Activated CD8-positive, alpha-beta T cell treated with anti-CD3 and anti-CD28 coated beads for 36 hours (primary cell): ENCODE results near the gene RECQL5. TPM values are rescaled to one million over a fixed set of nuclear protein-coding genes. Genes with fewer than 3 reads are reported as not detected.

ENCODE experiments used
- ATAC-seq: fragments of 200-7000 bp; cut with Tn5 transposase; one replicate; pipeline ENCODE4 v1.10.0; 2021; ENCODE audit warnings: mild to moderate bottlenecking, moderate library complexity
- CTCF ChIA-PET: fragments of 350-600 bp; sonication (Branson Sonifier 250); formaldehyde crosslinking; loops from one replicate; lab custom pipeline; 2021; ENCODE audit warnings: antibody characterized with exemption; lab: Charles Lee
- POLR2A ChIA-PET: fragments of 350-600 bp; sonication (Branson Sonifier 250); formaldehyde crosslinking; loops from one replicate; lab custom pipeline; 2021; ENCODE audit warnings: antibody characterized with exemption; lab: Charles Lee
- DNase-seq: peaks from one replicate; pipeline ENCODE4 v3.0.0-alpha.2; 2020
- H3K27ac Mint-ChIP-seq: one replicate; pipeline ENCODE4 v1.8.0; 2021; ENCODE audit warnings: mild to moderate bottlenecking, mixed read lengths
- H3K27me3 Mint-ChIP-seq: one replicate; pipeline ENCODE4 v1.8.0; 2021; ENCODE audit warnings: mixed read lengths
- H3K36me3 Mint-ChIP-seq: one replicate; pipeline ENCODE4 v1.8.0; 2021; ENCODE audit warnings: low read depth, mixed read lengths
- H3K4me1 Mint-ChIP-seq: one replicate; pipeline ENCODE4 v1.8.0; 2021; ENCODE audit warnings: low read depth, mixed read lengths
- H3K4me3 Mint-ChIP-seq: one replicate; pipeline ENCODE4 v1.8.0; 2021; ENCODE audit warnings: mild to moderate bottlenecking, moderate library complexity, mixed read lengths
- H3K9me3 Mint-ChIP-seq: one replicate; pipeline ENCODE4 v1.8.0; 2021; ENCODE audit warnings: mixed read lengths
- intact Hi-C: fragments of 100-400 bp; cut with micrococcal nuclease; formaldehyde crosslinking; loops from one replicate; pipeline ENCODE4 v1.10.0; 2022
- total RNA-seq, 2 experiments: library from RNA; stranded (reverse); gene quantifications; one replicate each; pipeline ENCODE4 v1.2.3, GENCODE V29; 2021
- TF ChIP-seq, protein P1 (sequence below): fragments of 200-600 bp; IDR thresholded peaks from one replicate; pipeline ENCODE4 v1.8.0; 2022; ENCODE audit warnings: antibody characterized with exemption, mild to moderate bottlenecking

RECQL5 gene
- total RNA-seq, 2 experiments from 2014 or later: 33.3 to 34.2 TPM

DNA sequence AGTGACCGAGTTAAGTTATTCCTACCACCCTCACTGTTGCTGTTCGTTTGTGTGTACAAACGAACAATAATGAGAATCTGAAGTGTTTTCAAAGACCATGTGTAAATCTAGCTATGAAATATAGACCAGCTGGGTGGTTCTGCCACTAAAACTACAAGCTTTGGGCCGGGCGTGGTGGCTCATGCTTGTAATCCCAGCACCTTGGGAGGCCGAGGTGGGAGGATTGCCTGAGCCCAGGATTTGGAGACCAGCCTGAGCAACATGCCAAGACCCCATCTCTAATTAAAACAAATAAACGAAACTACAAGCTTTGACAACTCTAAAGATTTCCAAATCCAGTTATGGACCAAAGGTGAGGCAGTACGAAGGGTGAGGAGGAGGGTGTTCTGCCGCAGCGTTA, 973 bp downstream of the RECQL5 start:
- ChIA-PET POLR2A (interaction anchor here (0.9 to 2.9 kb wide), 10 partner anchors 9 to 210 kb away, joined by 3 to 17 read pairs (median 5); partner anchors contain the start of genes SMIM5 and TMEM94), CTCF (interaction anchor here (1.3 to 4.6 kb wide), 6 partner anchors 8 to 88 kb away, joined by 4 to 23 read pairs (median 11); partner anchors contain the start of gene SMIM5)
- ATAC-seq (no peak), DNase-seq (no peak)
- peaks cover 33% of the 10 kb centered on the region for H3K4me1 Mint-ChIP-seq
- H3K4me3 Mint-ChIP-seq: no peak overlapping the region
- no peaks in the 10 kb centered on the region for H3K27me3 Mint-ChIP-seq
- no peaks in the 10 kb centered on the region for H3K9me3 Mint-ChIP-seq
- peaks cover 28% of the 10 kb centered on the region for H3K36me3 Mint-ChIP-seq
- peak overlapping the region; percentile 63 for H3K27ac Mint-ChIP-seq
- intact Hi-C loops: no loop called here
- TF ChIP-seq, protein P1, sequence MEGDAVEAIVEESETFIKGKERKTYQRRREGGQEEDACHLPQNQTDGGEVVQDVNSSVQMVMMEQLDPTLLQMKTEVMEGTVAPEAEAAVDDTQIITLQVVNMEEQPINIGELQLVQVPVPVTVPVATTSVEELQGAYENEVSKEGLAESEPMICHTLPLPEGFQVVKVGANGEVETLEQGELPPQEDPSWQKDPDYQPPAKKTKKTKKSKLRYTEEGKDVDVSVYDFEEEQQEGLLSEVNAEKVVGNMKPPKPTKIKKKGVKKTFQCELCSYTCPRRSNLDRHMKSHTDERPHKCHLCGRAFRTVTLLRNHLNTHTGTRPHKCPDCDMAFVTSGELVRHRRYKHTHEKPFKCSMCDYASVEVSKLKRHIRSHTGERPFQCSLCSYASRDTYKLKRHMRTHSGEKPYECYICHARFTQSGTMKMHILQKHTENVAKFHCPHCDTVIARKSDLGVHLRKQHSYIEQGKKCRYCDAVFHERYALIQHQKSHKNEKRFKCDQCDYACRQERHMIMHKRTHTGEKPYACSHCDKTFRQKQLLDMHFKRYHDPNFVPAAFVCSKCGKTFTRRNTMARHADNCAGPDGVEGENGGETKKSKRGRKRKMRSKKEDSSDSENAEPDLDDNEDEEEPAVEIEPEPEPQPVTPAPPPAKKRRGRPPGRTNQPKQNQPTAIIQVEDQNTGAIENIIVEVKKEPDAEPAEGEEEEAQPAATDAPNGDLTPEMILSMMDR: no peak

DNA sequence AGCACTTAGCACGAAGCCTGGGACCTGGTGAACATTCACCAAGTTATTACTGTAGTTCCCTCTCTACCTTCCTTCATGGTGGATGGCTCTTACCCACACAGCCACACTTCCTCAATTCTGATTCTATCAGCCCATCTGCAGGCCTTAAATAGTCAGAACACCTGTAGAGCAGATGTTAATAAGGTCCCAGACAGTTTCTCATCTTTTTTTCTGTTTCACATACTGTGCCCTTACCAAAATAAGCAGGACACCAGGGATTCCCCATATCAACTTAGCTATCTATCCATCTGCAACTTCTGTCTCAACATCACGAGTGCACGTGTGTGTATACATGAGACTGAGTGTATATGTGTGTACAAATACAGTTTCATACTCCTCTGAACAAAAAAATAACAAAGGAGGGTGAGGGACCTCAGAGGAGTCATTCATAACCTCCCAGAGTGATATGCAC, 2.8 kb downstream of the RECQL5 start:
- no peak for DNase-seq
- Mint-ChIP-seq H3K4me3 (no peak overlapping the region), H3K27ac (no peak overlapping the region), H3K4me1 (peaks cover 23% of the 10 kb centered on the region), H3K9me3 (no peaks in the 10 kb centered on the region), H3K36me3 (peaks cover 22% of the 10 kb centered on the region), H3K27me3 (no peaks in the 10 kb centered on the region)
- TF ChIP-seq, protein P1: no peak
- intact Hi-C loops: no loop called here
- ChIA-PET CTCF (interaction anchor here (4.6 kb wide), 1 partner anchor 31 kb away, joined by 23 read pairs; the partner anchor contains the start of gene SMIM5), POLR2A (interaction anchor here (1.1 kb wide), 1 partner anchor 14 kb away, joined by 3 read pairs; no protein-coding TSS in a partner anchor)
- ATAC-seq: no peak

DNA sequence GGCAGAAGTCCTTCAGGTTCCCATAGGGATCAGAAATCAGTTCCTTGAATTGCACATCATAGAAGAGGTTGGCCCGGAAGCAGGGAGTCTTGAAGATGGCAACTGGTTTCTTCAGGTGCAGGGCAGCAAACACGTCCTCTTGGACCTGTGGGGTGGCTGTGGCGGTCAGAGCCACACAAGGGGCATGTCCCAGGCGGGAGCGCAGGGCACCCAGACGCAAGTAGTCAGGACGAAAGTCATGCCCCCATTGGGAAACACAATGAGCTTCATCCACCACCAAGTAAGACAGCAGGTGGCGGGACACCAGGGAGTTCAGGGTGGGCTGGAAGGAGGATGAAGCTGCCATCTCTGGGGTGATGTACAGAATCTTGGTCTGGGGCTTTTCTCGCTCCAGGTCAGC, 4.4 kb downstream of the RECQL5 start:
- no peak overlapping the region for H3K4me3 Mint-ChIP-seq
- peaks cover 15% of the 10 kb centered on the region for H3K4me1 Mint-ChIP-seq
- ChIA-PET POLR2A (interaction anchor here (1.2 kb wide), 2 partner anchors 10 to 21 kb away, joined by 3 read pairs; no protein-coding TSS in a partner anchor), CTCF (interaction anchor here (0.8 to 3.6 kb wide), 4 partner anchors 30 to 91 kb away, joined by 3 to 13 read pairs (median 5); partner anchors contain the start of gene SMIM5)
- H3K9me3 Mint-ChIP-seq: no peaks in the 10 kb centered on the region
- H3K27ac Mint-ChIP-seq: no peak overlapping the region
- DNase-seq: no peak
- TF ChIP-seq, protein P1: no peak
- no peaks in the 10 kb centered on the region for H3K27me3 Mint-ChIP-seq
- no peak for ATAC-seq
- intact Hi-C loops: no loop called here
- peaks cover 15% of the 10 kb centered on the region for H3K36me3 Mint-ChIP-seq

DNA sequence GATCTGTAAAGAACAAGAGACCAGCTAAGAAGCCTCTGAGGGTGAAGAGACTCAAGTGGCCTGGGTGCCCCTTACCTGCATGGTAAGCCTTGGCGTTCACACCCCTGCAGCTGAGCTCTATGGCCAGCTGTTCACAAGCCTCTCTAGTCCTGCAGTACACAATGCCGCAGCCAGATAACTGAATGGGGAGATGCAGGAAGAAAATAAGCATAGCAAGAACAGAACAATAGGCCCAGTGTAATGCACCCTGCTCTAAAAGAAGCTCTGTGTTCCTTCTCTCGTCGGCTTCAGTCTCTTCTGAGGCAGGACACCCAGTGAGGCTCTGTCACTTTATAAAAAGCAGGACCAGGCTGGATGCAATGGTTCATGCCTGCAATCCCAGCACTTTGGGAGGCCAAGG, 5.4 kb downstream of the RECQL5 start:
- intact Hi-C loops: no loop called here
- peaks cover 15% of the 10 kb centered on the region for H3K4me1 Mint-ChIP-seq
- TF ChIP-seq, protein P1: no peak
- CTCF ChIA-PET: interaction anchor here (0.8 to 3.6 kb wide), 6 partner anchors 13 to 92 kb away, joined by 3 to 13 read pairs (median 4); partner anchors contain the start of gene SMIM5
- H3K36me3 Mint-ChIP-seq: peaks cover 21% of the 10 kb centered on the region
- H3K4me3 Mint-ChIP-seq: no peak overlapping the region
- POLR2A ChIA-PET: interaction anchor here (1.2 kb wide), 2 partner anchors 11 to 22 kb away, joined by 3 read pairs; no protein-coding TSS in a partner anchor
- no peak overlapping the region for H3K27ac Mint-ChIP-seq
- no peaks in the 10 kb centered on the region for H3K27me3 Mint-ChIP-seq
- DNase-seq (no peak), ATAC-seq (no peak)
- no peaks in the 10 kb centered on the region for H3K9me3 Mint-ChIP-seq

DNA sequence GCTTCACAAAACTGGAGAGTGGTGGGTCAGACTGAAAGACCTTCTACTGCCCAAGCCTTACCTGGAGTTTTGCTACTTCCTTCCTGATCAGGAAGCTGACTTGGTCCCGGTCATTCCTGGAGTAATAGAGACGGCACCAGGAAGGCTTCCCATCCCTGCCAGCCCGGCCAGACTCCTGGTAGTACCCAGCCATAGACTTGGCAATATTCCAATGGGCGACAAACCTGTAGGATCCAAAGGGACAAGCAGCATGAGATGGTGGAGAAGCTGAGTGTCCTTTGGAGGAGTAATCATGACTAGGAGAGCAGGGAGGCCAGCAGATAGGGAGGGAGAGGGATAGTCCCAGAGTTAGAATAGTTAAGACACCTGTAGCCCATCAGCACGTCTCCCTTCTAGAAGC, 8.7 kb downstream of the RECQL5 start:
- TF ChIP-seq, protein P1: no peak
- no peak for ATAC-seq
- no peak overlapping the region for H3K4me3 Mint-ChIP-seq
- H3K9me3 Mint-ChIP-seq: no peaks in the 10 kb centered on the region
- ChIA-PET POLR2A (no interaction called here), CTCF (interaction anchor here (0.8 to 8.0 kb wide), 6 partner anchors 9 to 95 kb away, joined by 3 to 79 read pairs (median 12); partner anchors contain the start of genes RECQL5, SAP30BP and SMIM5)
- intact Hi-C loops: no loop called here
- no peak overlapping the region for H3K27ac Mint-ChIP-seq
- no peak for DNase-seq
- H3K4me1 Mint-ChIP-seq: no peaks in the 10 kb centered on the region
- peaks cover 18% of the 10 kb centered on the region for H3K36me3 Mint-ChIP-seq
- H3K27me3 Mint-ChIP-seq: no peaks in the 10 kb centered on the region
